ENCODE measurements around the gene C15orf39.

The C15orf39 gene

DNA sequence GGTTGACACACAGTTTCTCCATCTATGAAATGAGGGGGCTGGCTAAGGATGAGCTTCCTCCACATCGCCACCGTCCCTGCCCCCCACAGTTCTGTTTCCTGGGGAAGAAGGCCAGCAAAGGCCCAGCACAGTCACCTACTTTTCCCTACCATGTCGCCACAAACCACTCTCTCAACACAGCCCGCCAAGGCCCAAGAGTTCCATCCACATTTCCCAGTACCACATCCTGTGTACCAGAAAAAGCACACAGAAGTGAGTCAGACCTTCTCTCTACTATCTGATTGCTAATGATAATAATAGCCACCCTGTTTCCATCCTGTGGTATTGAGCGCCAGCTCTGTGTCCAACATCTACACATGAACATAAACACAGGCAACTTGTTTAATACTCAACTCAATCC, 30.3 kb upstream of the C15orf39 start:
- no peak for DNase-seq (ENCODE audit: low read depth in 1 of 2, low spot score in 1 of 2)

- DNase-seq (ENCODE audit: low read depth in 1 of 2, low spot score in 1 of 2) = no peak
These were observed 29.3 kb upstream of the C15orf39 start for GRCh38 chr15:75172284-75172820.

GRCh38 chr15:75174102-75174501, 27.6 kb upstream of the C15orf39 start:
- no peak for DNase-seq (ENCODE audit: low read depth in 1 of 2, low spot score in 1 of 2)

- DNase-seq (ENCODE audit: low read depth in 1 of 2, low spot score in 1 of 2) = no peak
These were observed 27.0 kb upstream of the C15orf39 start for GRCh38 chr15:75174729-75175128.

DNA sequence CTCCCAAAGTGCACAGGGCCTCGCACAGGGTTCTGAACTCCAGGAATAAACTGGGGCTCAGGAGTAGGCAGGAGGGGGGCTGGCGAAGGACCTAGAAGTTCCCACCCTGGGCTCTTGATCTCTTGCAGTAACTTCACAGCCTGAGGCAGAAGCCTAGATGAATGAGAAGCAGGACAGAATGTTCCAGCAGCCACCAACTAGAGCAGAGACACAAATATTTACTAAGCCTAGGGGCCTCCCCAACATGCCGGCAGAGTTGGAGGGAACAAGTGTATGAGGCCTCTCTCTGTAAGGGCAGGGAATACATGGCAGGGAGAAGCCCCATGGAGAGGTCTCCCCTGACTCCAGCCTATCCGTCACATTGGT, 25.3 kb upstream of the C15orf39 start:
- DNase-seq (ENCODE audit: low read depth in 1 of 2, low spot score in 1 of 2) = no peak

DNA sequence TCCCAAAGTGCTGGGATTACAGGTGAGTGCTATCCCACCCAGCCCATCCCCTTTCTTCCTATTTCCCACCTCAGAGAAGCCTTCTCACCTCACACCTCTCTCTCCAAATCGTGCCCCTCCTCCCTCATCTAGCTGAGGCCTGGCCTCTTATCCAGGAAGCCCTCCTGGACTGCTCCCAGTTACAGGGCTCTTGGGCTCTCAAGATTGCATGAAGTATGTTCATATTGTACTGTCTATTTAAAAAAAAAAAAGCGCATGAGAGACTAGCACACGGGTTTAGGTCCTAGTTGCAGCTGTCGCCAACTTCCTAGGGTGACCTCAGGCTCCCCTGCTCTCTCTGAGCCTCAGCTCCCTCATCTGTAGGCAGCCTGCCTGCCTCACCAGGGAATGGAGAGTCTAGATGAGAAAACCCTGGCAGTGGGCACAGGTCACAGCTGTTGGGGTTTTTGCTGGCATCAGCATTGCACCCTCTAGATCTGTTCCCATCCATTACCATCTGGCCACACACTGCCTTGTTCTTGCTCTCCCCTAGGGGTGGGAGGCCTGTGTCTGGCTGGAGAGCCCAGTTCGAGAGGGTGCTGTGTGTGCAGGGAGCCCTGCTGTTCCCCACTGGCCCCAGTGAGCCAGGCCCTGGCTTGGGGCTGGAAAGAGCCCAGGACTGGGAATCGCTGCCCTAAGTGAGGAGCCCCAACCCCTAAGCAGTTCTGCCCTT, 24.2 kb upstream of the C15orf39 start:
- DNase-seq (ENCODE audit: low read depth in 1 of 2, low spot score in 1 of 2) = no peak

GRCh38 chr15:75178171-75178937, 23.3 kb upstream of the C15orf39 start:
- DNase-seq (ENCODE audit: low read depth in 1 of 2, low spot score in 1 of 2) = no peak

GRCh38 chr15:75178938-75179745, 22.5 kb upstream of the C15orf39 start:
- DNase-seq (ENCODE audit: low read depth in 1 of 2, low spot score in 1 of 2) = no peak

- DNase-seq (ENCODE audit: low read depth in 1 of 2, low spot score in 1 of 2) = no peak
These were observed 21.9 kb upstream of the C15orf39 start for GRCh38 chr15:75179746-75180140.

- no peak for DNase-seq (ENCODE audit: low read depth in 1 of 2, low spot score in 1 of 2)
These were observed 19.9 kb upstream of the C15orf39 start for GRCh38 chr15:75181780-75182179.

DNA sequence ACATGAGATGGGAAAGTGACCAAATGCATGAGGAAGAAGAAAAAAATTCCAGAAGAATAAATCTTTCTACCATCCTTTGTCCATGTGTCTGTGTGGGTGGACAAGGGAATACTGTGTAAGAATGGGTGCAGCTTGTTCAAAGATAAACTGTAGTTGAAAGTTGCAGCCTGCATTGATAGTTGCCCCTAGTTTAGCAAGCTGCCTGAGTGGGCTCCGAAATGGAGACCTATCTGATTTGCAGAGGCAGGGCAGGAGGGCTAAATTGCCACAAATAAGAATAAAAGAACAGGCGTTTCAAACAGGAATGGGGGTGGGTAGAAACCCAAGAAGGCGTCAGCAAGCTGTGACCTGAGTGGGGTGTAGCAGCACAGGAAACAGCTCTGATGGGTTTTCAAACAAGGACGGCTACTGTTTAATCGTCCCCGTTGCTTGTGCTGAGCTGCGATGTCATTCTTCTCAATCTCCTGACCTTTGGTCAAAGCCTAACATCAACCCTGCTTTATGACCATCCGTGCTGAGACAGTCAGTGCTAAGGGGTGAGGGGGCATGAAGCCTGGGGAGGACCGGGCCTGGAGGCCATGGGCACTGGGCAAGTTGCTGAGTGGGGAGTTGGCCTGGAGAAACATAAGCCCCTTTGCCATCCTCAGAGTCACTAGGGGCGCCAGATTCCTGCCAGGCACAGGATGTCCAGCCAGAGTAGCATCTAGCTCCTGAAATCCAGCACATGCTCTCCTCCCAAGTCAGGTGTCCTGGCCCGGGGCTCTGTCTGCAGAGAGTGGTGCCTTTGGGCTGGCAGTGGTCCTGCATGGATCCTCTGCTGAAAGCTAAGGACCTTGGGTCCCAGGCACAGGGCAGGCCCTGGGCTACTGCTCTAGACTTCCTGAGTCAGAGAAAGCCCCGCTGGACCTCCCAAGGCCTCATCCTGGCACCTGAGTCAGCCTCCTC, 19.2 kb upstream of the C15orf39 start:
- DNase-seq (ENCODE audit: low read depth in 1 of 2, low spot score in 1 of 2) = no peak

DNA sequence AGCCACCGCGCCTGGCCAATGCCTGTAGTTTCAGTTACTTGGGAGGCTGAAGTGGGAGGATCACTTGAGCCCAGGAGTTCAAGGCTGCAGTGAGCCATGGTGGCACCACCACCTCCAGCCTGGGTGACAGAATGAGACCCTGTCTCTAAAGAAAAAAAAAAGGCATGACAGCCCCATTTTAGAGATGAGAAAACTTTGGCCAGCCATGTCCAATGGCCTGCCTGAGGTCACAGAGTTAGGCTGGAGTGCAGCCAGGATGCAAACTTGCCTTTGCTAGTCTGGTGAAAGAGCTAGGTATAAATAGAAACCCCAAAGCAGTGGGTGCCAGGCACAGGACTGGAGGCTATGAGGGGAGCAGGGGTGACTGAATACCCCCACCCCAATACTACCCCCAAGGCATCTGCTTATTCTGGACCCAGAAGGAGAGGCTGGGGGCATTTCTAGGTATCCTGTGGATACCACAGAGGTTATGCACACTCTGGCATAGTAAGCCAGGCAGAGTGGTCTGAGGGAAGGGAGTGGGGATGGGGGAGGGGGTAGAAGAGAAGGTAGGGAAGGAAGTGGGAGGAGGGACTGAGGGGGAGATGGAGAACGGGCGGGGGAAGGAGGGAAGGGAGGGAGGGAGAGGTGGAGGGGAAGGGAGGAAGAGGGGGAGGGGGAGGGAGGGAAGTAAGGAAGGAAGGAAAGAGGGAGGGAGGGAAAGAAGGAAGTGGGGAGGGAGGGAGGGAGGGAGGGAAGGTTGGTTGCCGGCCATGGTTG, 16.2 kb upstream of the C15orf39 start:
- no peak for DNase-seq (ENCODE audit: low read depth in 1 of 2, low spot score in 1 of 2)

GRCh38 chr15:75186044-75186443, 15.6 kb upstream of the C15orf39 start:
- DNase-seq (ENCODE audit: low read depth in 1 of 2, low spot score in 1 of 2) = no peak

- DNase-seq (ENCODE audit: low read depth in 1 of 2, low spot score in 1 of 2) = no peak
These were observed 13.2 kb upstream of the C15orf39 start for GRCh38 chr15:75188499-75188898.

DNA sequence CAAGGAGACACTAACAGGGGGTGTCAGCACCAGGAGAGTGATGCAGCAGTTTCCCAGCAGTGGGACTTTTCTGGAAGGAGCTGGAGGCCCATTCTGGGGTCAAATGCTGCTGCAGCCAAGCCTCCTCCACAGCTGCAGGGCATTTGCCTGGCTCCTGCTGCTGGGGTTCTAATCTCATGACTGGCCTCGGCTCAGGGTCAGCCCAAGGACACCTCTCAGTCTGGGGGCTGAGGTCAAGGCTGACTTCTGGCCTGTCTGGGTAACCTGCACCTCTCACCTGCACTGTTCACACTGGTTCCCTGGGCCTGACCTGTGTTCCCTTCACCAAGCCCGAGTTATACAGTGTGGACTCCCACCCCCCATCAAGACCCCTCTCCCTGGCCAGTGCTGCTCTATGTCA, 10.4 kb upstream of the C15orf39 start:
- no peak for DNase-seq (ENCODE audit: low read depth in 1 of 2, low spot score in 1 of 2)

DNA sequence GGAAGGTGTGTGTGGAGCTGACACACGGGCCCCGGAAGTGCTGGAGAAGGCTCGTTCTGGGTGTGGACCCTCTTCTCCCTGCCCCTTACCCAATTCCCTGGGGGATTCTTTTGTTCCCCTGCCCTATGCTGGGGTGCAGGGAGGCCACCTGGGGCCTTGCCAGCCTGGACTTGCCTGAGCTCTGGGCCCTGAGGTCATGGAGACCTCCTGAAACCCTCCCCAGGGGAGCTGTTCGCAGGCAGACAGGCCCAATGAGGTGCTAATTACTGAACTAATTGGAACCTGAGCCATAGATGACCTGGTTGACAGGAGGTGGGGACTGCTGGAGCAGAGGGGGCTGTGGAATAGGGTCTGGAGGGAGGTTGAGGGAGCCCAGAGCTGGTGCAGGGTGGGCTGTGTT, 9.4 kb upstream of the C15orf39 start:
- DNase-seq (ENCODE audit: low read depth in 1 of 2, low spot score in 1 of 2) = no peak

- no peak for DNase-seq (ENCODE audit: low read depth in 1 of 2, low spot score in 1 of 2)
These were observed 8.4 kb upstream of the C15orf39 start for GRCh38 chr15:75193272-75193671.

GRCh38 chr15:75193976-75194375, 7.7 kb upstream of the C15orf39 start:
- no peak for DNase-seq (ENCODE audit: low read depth in 1 of 2, low spot score in 1 of 2)

GRCh38 chr15:75194397-75194796, 7.3 kb upstream of the C15orf39 start:
- DNase-seq (ENCODE audit: low read depth in 1 of 2, low spot score in 1 of 2) = no peak

All from stimulated activated CD4-positive, alpha-beta T cell treated with anti-CD3 and anti-CD28 coated beads, Interleukin-15, amount 100 ng/mL, for 1 hour (primary cell).